Ishikawa (cell line): ENCODE results near the gene CCL15.

Source experiments
- CEBPB ChIP-seq: IDR thresholded peaks from 2 replicates; pipeline ENCODE4 v1.6.1; 2012
- EGR1 ChIP-seq: IDR thresholded peaks from 2 replicates; pipeline ENCODE4 v1.6.1; 2012
- RAD21 ChIP-seq: IDR thresholded peaks from 2 replicates; pipeline ENCODE4 v1.6.1; 2012; ENCODE audit warnings: low read depth
- REST ChIP-seq: IDR thresholded peaks from 2 replicates; pipeline ENCODE4 v1.6.1; 2012; ENCODE audit warnings: low read depth, mild to moderate bottlenecking
- TAF1 ChIP-seq: IDR thresholded peaks from 2 replicates; pipeline ENCODE4 v1.6.1; 2012; ENCODE audit warnings: low read depth, mild to moderate bottlenecking
- ZBTB7A ChIP-seq: IDR thresholded peaks from 2 replicates; pipeline ENCODE4 v1.6.1; 2012; ENCODE audit warnings: low read depth

GRCh38 chr17:36014946-36015345 is 13.6 kb upstream of the CCL15 start:
- TF ChIP-seq TAF1 (no peak), CEBPB (no peak), RAD21 (no peak), REST (no peak), EGR1 (no peak), ZBTB7A (no peak)
